Prostate gland (tissue), 2 donors: Measurements from ENCODE around the gene BCL2A1. TPM values are rescaled to one million over a fixed set of nuclear protein-coding genes. Genes with fewer than 3 reads are reported as not detected.

Source experiments
- DNase-seq: peaks from one replicate; pipeline ENCODE4 v3.0.0-alpha.2; 2019; ENCODE audit warnings: low spot score
- H3K27ac ChIP-seq, 2 donors: fragments of 200-600 bp; sonication (generic); 2 replicates each; pipeline ENCODE4 v1.5.1; 2017 to 2019
- H3K27me3 ChIP-seq: fragments of 200-600 bp; sonication (generic); replicated peaks from 2 replicates; pipeline ENCODE4 v1.5.1; 2019; ENCODE audit not compliant: insufficient read depth
- H3K36me3 ChIP-seq, 2 donors: fragments of 200-600 bp; sonication (generic); 1 replicate in 1 of 2; 2 replicates in 1 of 2; pipeline versions ENCODE4 v1.5.1 to v1.8.1; 2017 to 2019
- H3K4me1 ChIP-seq: fragments of 200-600 bp; sonication (generic); replicated peaks from 2 replicates; pipeline ENCODE4 v1.5.1; 2019
- H3K4me3 ChIP-seq, 2 donors: fragments of 200-600 bp; sonication (generic); 2 replicates each; pipeline ENCODE4 v1.5.1; 2017 to 2019
- H3K9me3 ChIP-seq: fragments of 200-600 bp; sonication (generic); 2 replicates; pipeline ENCODE4 v1.5.1; 2017
- POLR2A ChIP-seq: fragments of 450-650 bp; IDR thresholded peaks from one replicate; pipeline ENCODE4 v1.6.1; 2016; ENCODE audit warnings: antibody characterized with exemption, mild to moderate bottlenecking
- POLR2AphosphoS5 ChIP-seq: sonication (generic); formaldehyde crosslinking; IDR thresholded peaks from one replicate; pipeline ENCODE4 v1.6.1; 2017; ENCODE audit warnings: antibody characterized with exemption
- WGBS: methylation state at CpG from one replicate; pipeline ENCODE4 v1.1.5; 2018; 5-methylcytosine and 5-hydroxymethylcytosine counted together
- intact Hi-C: fragments of 100-400 bp; cut with DNase I; formaldehyde crosslinking; loops from one replicate; pipeline ENCODE4 v1.14.2; 2022
- total RNA-seq, 2 donors: library from RNA; depleted of rRNA; stranded (reverse); fragments of >200 nt; gene quantifications; one replicate each; pipeline ENCODE4 v1.1.0, GENCODE V29; 2016
- TF ChIP-seq, protein P1 (sequence below), 4 experiments: fragments of 200-600 bp in 2 of 4; fragments of 450-650 bp in 2 of 4; sonication (generic) in 2 of 4; IDR thresholded peaks; 1 replicate in 3 of 4; 2 replicates in 1 of 4; pipeline ENCODE4 v1.5.1; 2016 to 2019; ENCODE audit warnings: antibody characterized with exemption in 4 of 4, mild to moderate bottlenecking in 2 of 4, moderate library complexity in 2 of 4

Gene BCL2A1
- total RNA-seq, 2 donors from 2014 or later: 0.57 to 2.7 TPM

GRCh38 chr15:80007532-80007931 is 36.5 kb upstream of the BCL2A1 start:
- H3K27me3 ChIP-seq: no peaks in the 10 kb centered on the region
- H3K4me1 ChIP-seq: no peaks in the 10 kb centered on the region
- no peak for DNase-seq
- 95% methylated on average over 5 of the region's 5 CpGs for WGBS
- no peaks in the 10 kb centered on the region for H3K36me3 ChIP-seq
- TF ChIP-seq POLR2AphosphoS5: no peak
- TF ChIP-seq, protein P1, sequence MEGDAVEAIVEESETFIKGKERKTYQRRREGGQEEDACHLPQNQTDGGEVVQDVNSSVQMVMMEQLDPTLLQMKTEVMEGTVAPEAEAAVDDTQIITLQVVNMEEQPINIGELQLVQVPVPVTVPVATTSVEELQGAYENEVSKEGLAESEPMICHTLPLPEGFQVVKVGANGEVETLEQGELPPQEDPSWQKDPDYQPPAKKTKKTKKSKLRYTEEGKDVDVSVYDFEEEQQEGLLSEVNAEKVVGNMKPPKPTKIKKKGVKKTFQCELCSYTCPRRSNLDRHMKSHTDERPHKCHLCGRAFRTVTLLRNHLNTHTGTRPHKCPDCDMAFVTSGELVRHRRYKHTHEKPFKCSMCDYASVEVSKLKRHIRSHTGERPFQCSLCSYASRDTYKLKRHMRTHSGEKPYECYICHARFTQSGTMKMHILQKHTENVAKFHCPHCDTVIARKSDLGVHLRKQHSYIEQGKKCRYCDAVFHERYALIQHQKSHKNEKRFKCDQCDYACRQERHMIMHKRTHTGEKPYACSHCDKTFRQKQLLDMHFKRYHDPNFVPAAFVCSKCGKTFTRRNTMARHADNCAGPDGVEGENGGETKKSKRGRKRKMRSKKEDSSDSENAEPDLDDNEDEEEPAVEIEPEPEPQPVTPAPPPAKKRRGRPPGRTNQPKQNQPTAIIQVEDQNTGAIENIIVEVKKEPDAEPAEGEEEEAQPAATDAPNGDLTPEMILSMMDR (IDR thresholded peaks at IDR 0.05): no peak
- TF ChIP-seq POLR2A: no peak
- H3K9me3 ChIP-seq: no peaks in the 10 kb centered on the region
- H3K27ac ChIP-seq: no peak overlapping the region
- H3K4me3 ChIP-seq: no peak overlapping the region
- intact Hi-C loops: no loop called here

DNA sequence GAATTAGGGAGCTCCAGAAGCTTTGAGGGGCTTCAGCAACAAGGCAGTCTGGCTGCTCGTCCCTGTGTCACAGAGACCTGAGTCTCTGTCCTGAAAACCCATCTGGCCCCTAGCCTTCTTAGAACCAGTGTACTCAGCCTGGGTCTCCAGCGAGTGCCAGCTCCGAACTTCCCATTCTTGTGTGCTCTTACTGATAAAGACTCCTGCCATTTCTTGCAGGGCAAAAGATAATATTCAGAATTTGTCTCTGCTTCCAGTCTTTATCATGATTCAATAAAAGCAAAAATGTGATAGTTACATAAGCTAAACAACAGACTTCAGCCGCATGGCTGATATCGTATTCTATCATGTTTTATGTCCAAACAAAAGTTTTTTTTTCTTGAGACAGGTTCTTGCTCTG is 36.0 kb upstream of the BCL2A1 start:
- 80% methylated on average over 5 of the region's 5 CpGs for WGBS
- Histone ChIP-seq H3K9me3 (no peaks in the 10 kb centered on the region), H3K36me3 (no peaks in the 10 kb centered on the region), H3K4me1 (no peaks in the 10 kb centered on the region), H3K27ac (no peak overlapping the region), H3K27me3 (no peaks in the 10 kb centered on the region), H3K4me3 (no peak overlapping the region)
- no peak for DNase-seq
- intact Hi-C loops: no loop called here
- TF ChIP-seq, protein P1 (IDR thresholded peaks at IDR 0.05): no peak
- TF ChIP-seq POLR2AphosphoS5 (no peak), POLR2A (no peak)

DNA sequence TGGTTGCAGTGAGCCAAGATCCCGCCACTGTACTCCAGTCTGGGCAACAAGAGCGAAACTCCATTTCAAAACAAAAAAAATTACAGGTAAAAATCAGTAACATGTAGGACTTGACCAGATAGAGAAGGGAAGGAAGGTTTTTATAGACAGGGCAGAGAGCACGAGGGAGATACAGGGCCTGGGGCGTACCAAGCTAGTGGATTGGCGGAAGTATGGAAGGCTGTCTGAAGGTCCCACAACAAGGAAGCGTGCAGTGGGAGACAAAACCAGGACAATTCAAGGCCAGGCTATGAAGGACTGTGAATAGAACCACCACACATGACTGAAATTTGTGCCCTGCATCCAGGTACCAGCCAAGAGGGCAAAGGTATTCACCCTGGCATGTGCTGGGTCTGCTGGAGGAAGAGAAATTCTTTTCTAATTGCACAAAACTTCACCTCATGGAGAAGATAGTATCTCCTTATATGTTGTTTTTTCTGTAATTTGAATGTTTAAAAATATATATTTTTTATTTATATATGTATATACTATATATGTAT is 33.0 kb upstream of the BCL2A1 start:
- no peaks in the 10 kb centered on the region for H3K9me3 ChIP-seq
- no peak for TF ChIP-seq POLR2A
- TF ChIP-seq, protein P1 (IDR thresholded peaks at IDR 0.05): no peak
- TF ChIP-seq POLR2AphosphoS5: no peak
- 96% methylated on average over 6 of the region's 6 CpGs for WGBS
- no peaks in the 10 kb centered on the region for H3K36me3 ChIP-seq
- intact Hi-C loops: no loop called here
- DNase-seq: no peak
- H3K4me3 ChIP-seq: no peak overlapping the region
- H3K27ac ChIP-seq: no peak overlapping the region
- H3K4me1 ChIP-seq: no peaks in the 10 kb centered on the region
- H3K27me3 ChIP-seq: no peaks in the 10 kb centered on the region

- Histone ChIP-seq H3K4me3 (no peak overlapping the region), H3K27ac (no peak overlapping the region), H3K9me3 (no peaks in the 10 kb centered on the region), H3K36me3 (no peaks in the 10 kb centered on the region), H3K4me1 (no peaks in the 10 kb centered on the region), H3K27me3 (no peaks in the 10 kb centered on the region)
- no peak for DNase-seq
- TF ChIP-seq, protein P1 (IDR thresholded peaks at IDR 0.05): no peak
- no peak for TF ChIP-seq POLR2A
- TF ChIP-seq POLR2AphosphoS5: no peak
- intact Hi-C loops: no loop called here
- WGBS: 81% methylated on average over 12 of the region's 12 CpGs
These were observed 32.2 kb upstream of the BCL2A1 start for GRCh38 chr15:80003171-80003570.

- H3K4me1 ChIP-seq: no peaks in the 10 kb centered on the region
- DNase-seq: no peak
- H3K27ac ChIP-seq: no peak overlapping the region
- H3K9me3 ChIP-seq: no peaks in the 10 kb centered on the region
- no peaks in the 10 kb centered on the region for H3K27me3 ChIP-seq
- no peaks in the 10 kb centered on the region for H3K36me3 ChIP-seq
- intact Hi-C loops: no loop called here
- H3K4me3 ChIP-seq: no peak overlapping the region
- no peak for TF ChIP-seq POLR2AphosphoS5
- TF ChIP-seq, protein P1 (IDR thresholded peaks at IDR 0.05): no peak
- TF ChIP-seq POLR2A: no peak
- 95% methylated on average over 3 of the region's 3 CpGs for WGBS
These were observed 31.3 kb upstream of the BCL2A1 start for GRCh38 chr15:80002267-80002666.
